Measurements from ENCODE around the gene FAM163B. TPM values are rescaled to one million over a fixed set of nuclear protein-coding genes. Genes with fewer than 3 reads are reported as not detected.

The FAM163B gene
- total RNA-seq, 1 donor from 2014 or later, result not detected

- peaks cover 4% of the 10 kb centered on the region for H3K27me3 ChIP-seq
- H3K36me3 ChIP-seq, result no peaks in the 10 kb centered on the region
- intact Hi-C loops (cut with DNase I), result no loop called here
- no peak overlapping the region for H3K27ac ChIP-seq
- DNase-seq (ENCODE audit: low spot score in 2 of 2), result no peak
- H3K4me1 ChIP-seq, result peaks cover 3 to 8% of the 10 kb centered on the region in 2 donors
- TF ChIP-seq CTCF (IDR thresholded peaks at IDR 0.05), result no peak
- no peak overlapping the region for H3K4me3 ChIP-seq
- no peaks in the 10 kb centered on the region for H3K9me3 ChIP-seq
Observed at GRCh38 chr9:133581513-133582343, 27.5 kb downstream of the FAM163B start.

- Histone ChIP-seq H3K4me3 (no peak overlapping the region), H3K27ac (no peak overlapping the region), H3K36me3 (no peaks in the 10 kb centered on the region), H3K4me1 (peaks cover 3 to 8% of the 10 kb centered on the region in 2 donors), H3K9me3 (no peaks in the 10 kb centered on the region), H3K27me3 (peaks cover 2% of the 10 kb centered on the region)
- no peak for DNase-seq (ENCODE audit: low spot score in 2 of 2)
- TF ChIP-seq CTCF (IDR thresholded peaks at IDR 0.05), result no peak
- intact Hi-C loops (cut with DNase I), result no loop called here
Observed at GRCh38 chr9:133581011-133581410, 28.2 kb downstream of the FAM163B start.

GRCh38 chr9:133580419-133580738, 28.8 kb downstream of the FAM163B start:
- DNase-seq (ENCODE audit: low spot score in 2 of 2), result no peak
- no peak overlapping the region for H3K27ac ChIP-seq
- H3K36me3 ChIP-seq, result no peaks in the 10 kb centered on the region
- peaks cover 3 to 8% of the 10 kb centered on the region in 2 donors for H3K4me1 ChIP-seq
- no peak overlapping the region for H3K4me3 ChIP-seq
- intact Hi-C loops (cut with DNase I), result no loop called here
- no peaks in the 10 kb centered on the region for H3K9me3 ChIP-seq
- TF ChIP-seq CTCF (IDR thresholded peaks at IDR 0.05), result no peak
- no peaks in the 10 kb centered on the region for H3K27me3 ChIP-seq

GRCh38 chr9:133579601-133580418, 29.4 kb downstream of the FAM163B start:
- Histone ChIP-seq H3K36me3 (no peaks in the 10 kb centered on the region), H3K4me3 (no peak overlapping the region), H3K27ac (no peak overlapping the region), H3K4me1 (peaks cover under 1 to 6% of the 10 kb centered on the region in 2 donors), H3K27me3 (no peaks in the 10 kb centered on the region), H3K9me3 (no peaks in the 10 kb centered on the region)
- DNase-seq (ENCODE audit: low spot score in 2 of 2), result no peak
- no peak for TF ChIP-seq CTCF (IDR thresholded peaks at IDR 0.05)
- intact Hi-C loops (cut with DNase I), result no loop called here

- Histone ChIP-seq H3K4me3 (no peak overlapping the region), H3K27ac (no peak overlapping the region), H3K36me3 (no peaks in the 10 kb centered on the region), H3K9me3 (no peaks in the 10 kb centered on the region), H3K27me3 (no peaks in the 10 kb centered on the region), H3K4me1 (no peaks in the 10 kb centered on the region)
- intact Hi-C loops (cut with DNase I), result no loop called here
- no peak for TF ChIP-seq CTCF (IDR thresholded peaks at IDR 0.05)
- DNase-seq (ENCODE audit: low spot score in 2 of 2), result no peak
Observed at GRCh38 chr9:133578524-133579441, 30.4 kb downstream of the FAM163B start.
